Left cardiac atrium (tissue), 4 donors: ENCODE data around the gene TANGO2. TPM values are rescaled to one million over a fixed set of nuclear protein-coding genes. Genes with fewer than 3 reads are reported as not detected.
A peak's percentile ranks its signal among the peaks of the same experiment; 100 is the strongest.

Experiments used
- ATAC-seq, 2 donors: fragments of 200-7000 bp; cut with Tn5 transposase; one replicate each; pipeline ENCODE4 v1.9.1; 2020; ENCODE audit warnings: mild to moderate bottlenecking in 2 of 2, moderate library complexity in 2 of 2
- DNase-seq: peaks from one replicate; pipeline ENCODE4 v3.0.0-alpha.2; 2020
- intact Hi-C, 2 donors: fragments of 100-400 bp; cut with DNase I; formaldehyde crosslinking; loops; one replicate each; pipeline versions ENCODE4 v1.14.1 to v1.15.1; 2022 to 2023
- total RNA-seq, 2 donors: library from RNA; stranded (reverse); fragmentation: NEBNext Ultra II Directional; extraction: Animal tissue kit (Norgen Biotek cat#: 25700); gene quantifications; one replicate each; pipeline ENCODE4 v1.2.1, GENCODE V29; 2021
- donor health status: DM: no; HTN: yes; CAD: no.
- donor health status: DM: no; HTN: yes; CAD: no; lungs with severe emphysema.
- donor health status: DM: yes; HTN: yes; CAD: no.
- donor health status: Dilated cardiomyopathy.

The TANGO2 gene
- total RNA-seq, 2 donors from 2014 or later = 55.0 to 80.0 TPM

GRCh38 chr22:20102203-20102780 is 81.4 kb downstream of the TANGO2 start:
- DNase-seq (peak; percentile 18), ATAC-seq (no peak)
- intact Hi-C loops = no loop called here

GRCh38 chr22:20105456-20106204 is 84.7 kb downstream of the TANGO2 start:
- no peak for DNase-seq
- intact Hi-C loops = no loop called here
- no peak for ATAC-seq

- no peak for DNase-seq
- intact Hi-C loops = no loop called here
- no peak for ATAC-seq
Observed at GRCh38 chr22:20106205-20106848, 85.4 kb downstream of the TANGO2 start.

- intact Hi-C loops = no loop called here
- DNase-seq (no peak), ATAC-seq (no peak)
Observed at GRCh38 chr22:20106849-20107237, 85.9 kb downstream of the TANGO2 start.

- intact Hi-C loops = no loop called here
- ATAC-seq = no peak
- no peak for DNase-seq
Observed at GRCh38 chr22:20107471-20107901, 86.6 kb downstream of the TANGO2 start.

GRCh38 chr22:20107951-20108756 is 87.2 kb downstream of the TANGO2 start:
- intact Hi-C loops = no loop called here
- DNase-seq (no peak), ATAC-seq (no peak)

- ATAC-seq (no peak), DNase-seq (no peak)
- intact Hi-C loops = no loop called here
Observed at GRCh38 chr22:20108757-20109230, 87.9 kb downstream of the TANGO2 start.

- peak; percentile 23 for DNase-seq
- ATAC-seq = peak in 1 of 2 donors; percentile 3
- intact Hi-C loops = loop anchor here in 1 of 2 donors (10.0 kb wide), 2 partner anchors 75 to 135 kb away; no protein-coding TSS in a partner anchor
Observed at GRCh38 chr22:20109411-20110358, 88.8 kb downstream of the TANGO2 start.

- intact Hi-C loops = loop anchor here in 1 of 2 donors (10.0 kb wide), 2 partner anchors 76 to 136 kb away; no protein-coding TSS in a partner anchor
- DNase-seq = no peak
- no peak for ATAC-seq
Observed at GRCh38 chr22:20110359-20110985, 89.6 kb downstream of the TANGO2 start.

- peak; percentile 15 for DNase-seq
- ATAC-seq = no peak
- intact Hi-C loops = loop anchor here in 1 of 2 donors (10.0 kb wide), 2 partner anchors 76 to 136 kb away; no protein-coding TSS in a partner anchor
Observed at GRCh38 chr22:20111045-20111688, 90.3 kb downstream of the TANGO2 start.

- ATAC-seq = no peak
- intact Hi-C loops = loop anchor here in 1 of 2 donors (10.0 kb wide), 2 partner anchors 77 to 137 kb away; no protein-coding TSS in a partner anchor
- DNase-seq = peak; percentile 19
Observed at GRCh38 chr22:20111689-20112622, 91.0 kb downstream of the TANGO2 start.

GRCh38 chr22:20112623-20113511 is 92.0 kb downstream of the TANGO2 start:
- ATAC-seq = no peak
- peak; percentile 6 for DNase-seq
- intact Hi-C loops = loop anchor here in 1 of 2 donors (10.0 kb wide), 2 partner anchors 78 to 138 kb away; no protein-coding TSS in a partner anchor

- DNase-seq (peak; percentile 9), ATAC-seq (no peak)
- intact Hi-C loops = loop anchor here in 1 of 2 donors (10.0 kb wide), 2 partner anchors 79 to 139 kb away; no protein-coding TSS in a partner anchor
Observed at GRCh38 chr22:20113551-20114310, 92.8 kb downstream of the TANGO2 start.
